Neural cell (in vitro differentiated cells): Measurements from ENCODE around the gene RBM42.

Experiments
- CTCF ChIP-seq: fragments of 450-650 bp; IDR thresholded peaks from 2 replicates; pipeline ENCODE4 v1.5.1; 2014; ENCODE audit warnings: antibody characterized with exemption, mild to moderate bottlenecking, moderate library complexity; ENCODE audit not compliant: poor library complexity, severe bottlenecking
- EZH2 ChIP-seq: fragments of 200-600, 300-800 bp; shearing (Covaris generic), sonication (generic); IDR thresholded peaks from 2 replicates; pipeline ENCODE4 v1.6.1; 2014; ENCODE audit warnings: antibody characterized with exemption, low read length, borderline replicate concordance, mild to moderate bottlenecking; ENCODE audit not compliant: insufficient read depth, poor library complexity, severe bottlenecking
- MXI1 ChIP-seq: fragments of 450-650 bp; conservative IDR thresholded peaks from 2 replicates; pipeline ENCODE4 v1.6.1; 2014; ENCODE audit warnings: antibody characterized with exemption, mild to moderate bottlenecking; ENCODE audit not compliant: poor library complexity, severe bottlenecking
- POLR2AphosphoS5 ChIP-seq: IDR thresholded peaks from 2 replicates; pipeline ENCODE4 v1.6.1; 2012
- RAD21 ChIP-seq: fragments of 450-650 bp; conservative IDR thresholded peaks from 2 replicates; pipeline ENCODE4 v1.6.1; 2014; ENCODE audit warnings: antibody characterized with exemption, mild to moderate bottlenecking, moderate library complexity
- SMC3 ChIP-seq: fragments of 450-650 bp; conservative IDR thresholded peaks from 2 replicates; pipeline ENCODE4 v1.6.1; 2014; ENCODE audit warnings: antibody characterized with exemption, mild to moderate bottlenecking, moderate library complexity; ENCODE audit not compliant: poor library complexity
- TAF1 ChIP-seq: IDR thresholded peaks from 2 replicates; pipeline ENCODE4 v1.6.1; 2012; ENCODE audit warnings: low read depth

DNA sequence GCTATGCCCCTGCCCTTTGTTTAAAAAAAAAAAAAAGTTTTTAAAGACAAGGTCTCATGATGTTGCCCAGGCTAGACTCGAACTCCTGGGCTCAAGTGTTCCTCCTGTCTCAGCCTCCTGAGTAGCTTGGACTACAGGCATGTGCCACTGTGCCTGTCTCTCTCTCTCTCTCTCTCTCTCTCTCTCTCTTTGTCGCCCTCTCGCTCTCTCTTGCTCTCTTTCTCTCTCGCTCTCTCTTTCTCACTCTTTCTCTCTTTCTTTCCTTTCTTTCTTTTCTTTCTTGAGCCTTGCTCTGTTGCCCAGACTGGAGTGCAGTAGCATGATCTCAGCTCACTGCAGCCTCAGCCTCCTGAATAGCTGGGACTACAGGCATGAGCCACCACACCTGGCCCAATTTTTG, 26.8 kb downstream of the RBM42 start:
- TF ChIP-seq CTCF (no peak), EZH2 (no peak), MXI1 (no peak), RAD21 (no peak), SMC3 (no peak), POLR2AphosphoS5 (no peak), TAF1 (no peak)
